Neural progenitor cell (in vitro differentiated cells): ENCODE results near the gene CTNNBIP1.

ENCODE experiments used
- EZH2 ChIP-seq: fragments of 200-600 bp; sonication (generic); IDR thresholded peaks from 2 replicates; pipeline ENCODE4 v1.6.1; 2017; ENCODE audit warnings: antibody characterized with exemption, mild to moderate bottlenecking, moderate library complexity
- EZH2phosphoT487 ChIP-seq: fragments of 200-600 bp; sonication (generic); IDR thresholded peaks from 2 replicates; pipeline ENCODE4 v1.6.1; 2017; ENCODE audit warnings: antibody characterized with exemption
- TF ChIP-seq, protein P1 (sequence below): fragments of 200-600 bp; sonication (generic); IDR thresholded peaks from 2 replicates; pipeline ENCODE4 v1.5.1; 2017; ENCODE audit warnings: antibody characterized with exemption, mild to moderate bottlenecking

GRCh38 chr1:9855186-9855585 is 54.9 kb downstream of the CTNNBIP1 start:
- no peak for TF ChIP-seq EZH2
- TF ChIP-seq, protein P1, sequence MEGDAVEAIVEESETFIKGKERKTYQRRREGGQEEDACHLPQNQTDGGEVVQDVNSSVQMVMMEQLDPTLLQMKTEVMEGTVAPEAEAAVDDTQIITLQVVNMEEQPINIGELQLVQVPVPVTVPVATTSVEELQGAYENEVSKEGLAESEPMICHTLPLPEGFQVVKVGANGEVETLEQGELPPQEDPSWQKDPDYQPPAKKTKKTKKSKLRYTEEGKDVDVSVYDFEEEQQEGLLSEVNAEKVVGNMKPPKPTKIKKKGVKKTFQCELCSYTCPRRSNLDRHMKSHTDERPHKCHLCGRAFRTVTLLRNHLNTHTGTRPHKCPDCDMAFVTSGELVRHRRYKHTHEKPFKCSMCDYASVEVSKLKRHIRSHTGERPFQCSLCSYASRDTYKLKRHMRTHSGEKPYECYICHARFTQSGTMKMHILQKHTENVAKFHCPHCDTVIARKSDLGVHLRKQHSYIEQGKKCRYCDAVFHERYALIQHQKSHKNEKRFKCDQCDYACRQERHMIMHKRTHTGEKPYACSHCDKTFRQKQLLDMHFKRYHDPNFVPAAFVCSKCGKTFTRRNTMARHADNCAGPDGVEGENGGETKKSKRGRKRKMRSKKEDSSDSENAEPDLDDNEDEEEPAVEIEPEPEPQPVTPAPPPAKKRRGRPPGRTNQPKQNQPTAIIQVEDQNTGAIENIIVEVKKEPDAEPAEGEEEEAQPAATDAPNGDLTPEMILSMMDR: no peak
- no peak for TF ChIP-seq EZH2phosphoT487
